HCT116 (cell line): ENCODE data around the gene UTP11. TPM values are rescaled to one million over a fixed set of nuclear protein-coding genes. Genes with fewer than 3 reads are reported as not detected.
"Not testable (repeated sequence)": the region's sequence is repeated elsewhere in the genome, so short reads cannot be mapped to it uniquely, and the experiment has no call there.

Source experiments
- ATAC-seq: fragments of 200-7000 bp; cut with Tn5 transposase; 2 replicates; pipeline ENCODE4 v1.9.1; 2020; ENCODE audit warnings: mild to moderate bottlenecking, moderate library complexity
- BruUV-seq: library from RNA; stranded (reverse); fragments of 400-500 nt; replicated peaks from 2 replicates; lab custom pipeline; 2021; lab: Mats Ljungman, UMichigan
- CTCF ChIA-PET: fragments of 300-600 bp; sonication (Branson Sonifier 250); formaldehyde crosslinking; loops from one replicate; lab custom pipeline; 2021; ENCODE audit warnings: antibody characterized with exemption; lab: Charles Lee
- POLR2A ChIA-PET: fragments of 300-600, 350-600 bp; sonication (Branson Sonifier 250); formaldehyde crosslinking; loops from one replicate; lab custom pipeline; 2021; ENCODE audit warnings: antibody characterized with exemption; lab: Charles Lee
- RAD21 ChIA-PET, 2 experiments: fragments of 300-600 bp; sonication (Branson Sonifier 250); formaldehyde crosslinking; loops; one replicate each; lab custom pipeline; 2023; ENCODE audit warnings: low total read pairs in 2 of 2; ENCODE audit not compliant: uncharacterized antibody in 2 of 2, unreplicated experiment in 2 of 2, low non-redundant PET in 1 of 2; lab: Charles Lee
- DNase-seq: peaks from one replicate; pipeline ENCODE4 v3.0.0-alpha.2; 2010; ENCODE audit warnings: low read depth, low spot score
- H2AFZ ChIP-seq: fragments of 200-600 bp; shearing (Covaris generic), sonication (generic); 2 replicates; pipeline ENCODE4 v1.6.1; 2017; ENCODE audit warnings: low read depth, mixed run types, mixed read lengths, antibody characterized with exemption, low read length; ENCODE audit not compliant: poor library complexity, severe bottlenecking
- H3K27ac ChIP-seq: 2 replicates; pipeline ENCODE4 v1.5.1; 2012; ENCODE audit warnings: low read depth, low read length
- H3K27me3 ChIP-seq: fragments of 200-600 bp; sonication (generic); 2 replicates; pipeline ENCODE4 v1.6.1; 2016; ENCODE audit warnings: mixed run types, low read length, mixed read lengths; ENCODE audit not compliant: insufficient read depth
- H3K36me3 ChIP-seq, 2 experiments: fragments of 200-500 bp in 1 of 2; fragments of 200-600 bp in 1 of 2; sonication (Bioruptor generic) in 1 of 2; sonication (generic) in 1 of 2; 2 replicates each; pipeline versions ENCODE4 v1.5.1 to v1.6.1; 2014 to 2016; ENCODE audit warnings: low read length in 2 of 2, inconsistent platforms in 1 of 2, mixed read lengths in 1 of 2, mixed run types in 1 of 2; ENCODE audit not compliant: insufficient read depth in 2 of 2, control insufficient read depth in 1 of 2
- H3K4me1 ChIP-seq, 2 experiments: fragments of 200-600 bp in 1 of 2; sonication (generic) in 1 of 2; 2 replicates each; pipeline versions ENCODE4 v1.5.1 to v1.6.1; 2012 to 2017; ENCODE audit warnings: low read length in 2 of 2, inconsistent platforms in 1 of 2, mild to moderate bottlenecking in 1 of 2, mixed read lengths in 1 of 2, mixed run types in 1 of 2, moderate library complexity in 1 of 2; ENCODE audit not compliant: insufficient read depth in 2 of 2, control insufficient read depth in 1 of 2
- H3K4me2 ChIP-seq: fragments of 200-600 bp; sonication (generic); 2 replicates; pipeline ENCODE4 v1.6.1; 2017; ENCODE audit warnings: mixed run types, low read length, mixed read lengths
- H3K4me3 ChIP-seq, 2 experiments: fragments of 200-600 bp in 1 of 2; sonication (generic) in 1 of 2; replicated peaks in 1 of 2; 2 replicates each; pipeline ENCODE4 v1.5.1; 2011 to 2016; ENCODE audit warnings: low read length in 2 of 2, control low read depth in 1 of 2, low read depth in 1 of 2, mild to moderate bottlenecking in 1 of 2, mixed read lengths in 1 of 2, mixed run types in 1 of 2
- H3K79me2 ChIP-seq: fragments of 200-600 bp; sonication (generic); 2 replicates; pipeline ENCODE4 v1.6.1; 2017; ENCODE audit warnings: mild to moderate bottlenecking, mixed run types, low read length, moderate library complexity, mixed read lengths; ENCODE audit not compliant: insufficient read depth
- H3K9ac ChIP-seq: fragments of 200-600 bp; sonication (generic); 2 replicates; pipeline ENCODE4 v1.6.1; 2016; ENCODE audit warnings: low read length, mixed read lengths
- H3K9me2 ChIP-seq: fragments of 200-600 bp; sonication (generic), shearing (Covaris generic); 2 replicates; pipeline ENCODE4 v1.6.1; 2017; ENCODE audit warnings: mixed run types, mild to moderate bottlenecking, moderate library complexity; ENCODE audit not compliant: insufficient read depth
- H3K9me3 ChIP-seq, 2 experiments: fragments of 200-500 bp in 1 of 2; fragments of 200-600 bp in 1 of 2; sonication (Bioruptor generic) in 1 of 2; sonication (generic) in 1 of 2; 2 replicates each; pipeline ENCODE4 v1.6.1; 2014 to 2017; ENCODE audit warnings: low read length in 2 of 2, mixed read lengths in 2 of 2, inconsistent platforms in 1 of 2, low read depth in 1 of 2, mild to moderate bottlenecking in 1 of 2, mixed run types in 1 of 2, moderate library complexity in 1 of 2; ENCODE audit not compliant: control insufficient read depth in 1 of 2, insufficient read depth in 1 of 2
- H4K20me1 ChIP-seq: fragments of 200-600 bp; sonication (generic), shearing (Covaris generic); 2 replicates; pipeline ENCODE4 v1.6.1; 2017; ENCODE audit warnings: mixed run types, mild to moderate bottlenecking, moderate library complexity; ENCODE audit not compliant: insufficient read depth
- CEBPB ChIP-seq: IDR thresholded peaks from 2 replicates; pipeline ENCODE4 v1.6.1; 2012; ENCODE audit warnings: low read depth
- EZH2 ChIP-seq: fragments of 200-600 bp; sonication (generic); IDR thresholded peaks from 2 replicates; pipeline ENCODE4 v1.6.1; 2017; ENCODE audit warnings: antibody characterized with exemption, mixed run types
- POLR2A ChIP-seq: IDR thresholded peaks from 2 replicates; pipeline ENCODE4 v1.7.0; 2011; ENCODE audit warnings: borderline replicate concordance; ENCODE audit not compliant: insufficient read depth, insufficient read length; ENCODE audit errors: extremely low read depth
- REST ChIP-seq: IDR thresholded peaks from 2 replicates; pipeline ENCODE4 v1.6.1; 2012; ENCODE audit warnings: low read depth
- SIN3A ChIP-seq: IDR thresholded peaks from 2 replicates; pipeline ENCODE4 v1.6.1; 2012; ENCODE audit warnings: low read depth
- intact Hi-C: fragments of 100-400 bp; cut with micrococcal nuclease; formaldehyde crosslinking; loops from 2 replicates; pipeline ENCODE4 v1.10.0; 2022
- total RNA-seq: library from RNA; stranded (reverse); gene quantifications from one replicate; pipeline ENCODE4 v1.2.1, GENCODE V29; 2021; ENCODE audit not compliant: unreplicated experiment

Gene UTP11
- total RNA-seq, 1 experiment from 2014 or later = 47.5 TPM

- TF ChIP-seq REST (no peak), POLR2A (peak; percentile 77), SIN3A (peak; percentile 86), EZH2 (no peak), CEBPB (no peak; the same call in 1 of the 2 replicates)
These were observed at the start of gene UTP11 (continued) for GRCh38 chr1:38012363-38013226.

GRCh38 chr1:37964106-37964505 is 48.4 kb upstream of the UTP11 start:
- H2AFZ ChIP-seq, RAD21 ChIA-PET, intact Hi-C loops, H3K9ac ChIP-seq, H3K9me3 ChIP-seq, H4K20me1 ChIP-seq, BruUV-seq, ATAC-seq, H3K4me3 ChIP-seq, H3K79me2 ChIP-seq, H3K27me3 ChIP-seq, H3K27ac ChIP-seq, POLR2A ChIA-PET, DNase-seq, H3K4me2 ChIP-seq, H3K9me2 ChIP-seq, H3K4me1 ChIP-seq: not testable (repeated sequence)
- CTCF ChIA-PET = interaction anchor here (0.6 kb wide), 1 partner anchor 176 kb away, joined by 3 read pairs; no protein-coding TSS in a partner anchor
- H3K36me3 ChIP-seq = peaks cover 29 to 44% of the 10 kb centered on the region in 2 experiments
